ENCODE results near the gene SLC2A9. TPM values are rescaled to one million over a fixed set of nuclear protein-coding genes. Genes with fewer than 3 reads are reported as not detected.

Gene SLC2A9
- total and polyA plus RNA-seq, 2 donors (not counting 3 experiments of a cell fraction or from before 2014, with no cell fraction given), result 1.6 to 1.8 TPM

DNA sequence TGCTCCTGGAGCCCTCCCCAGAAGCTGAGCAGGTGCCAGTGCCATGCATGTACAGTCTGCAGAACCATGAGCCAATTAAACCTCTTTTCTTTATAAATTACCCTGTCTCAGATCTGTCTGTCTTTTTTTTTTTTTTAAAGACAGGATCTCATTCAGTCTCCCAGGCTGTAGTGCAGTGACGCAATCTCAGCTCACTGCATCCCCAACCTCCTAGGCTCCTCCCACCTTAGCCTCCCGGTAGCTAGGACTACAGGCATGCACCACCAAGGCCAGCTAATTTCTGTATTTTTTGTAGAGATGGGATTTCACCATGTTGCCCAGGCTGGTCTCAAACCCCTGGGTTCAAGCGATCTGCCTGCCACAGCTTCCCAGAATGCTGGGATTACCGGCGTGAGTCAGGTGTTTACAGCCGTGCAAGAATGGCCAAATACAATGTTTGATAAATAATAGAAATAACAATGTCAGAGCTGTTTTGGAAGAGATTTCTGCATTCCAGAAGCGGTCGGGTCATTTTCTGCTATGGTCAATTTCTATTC, 68.8 kb downstream of the SLC2A9 start:
- ChIA-PET POLR2A (no interaction called here), CTCF (interaction anchor here (2.9 kb wide), 1 partner anchor 62 kb away, joined by 7 read pairs; no protein-coding TSS in a partner anchor)
- Histone ChIP-seq H3K79me2 (ENCODE audit: control insufficient read depth, insufficient read depth, low read length) (no peaks in the 10 kb centered on the region), H3K9ac (replicated peaks; ENCODE audit: extremely low read depth, insufficient read depth, low read length) (no peak overlapping the region), H4K20me1 (replicated peaks; ENCODE audit: control insufficient read depth, extremely low read depth, insufficient read depth, low read length) (no peaks in the 10 kb centered on the region), H3K36me3 (ENCODE audit: control insufficient read depth in 2 of 2, extremely low read depth in 1 of 2, insufficient read depth in 2 of 2, low read length in 2 of 2) (no peaks in the 10 kb centered on the region), H3K4me2 (ENCODE audit: insufficient read depth, low read length) (no peak overlapping the region), H3K4me1 (ENCODE audit: control insufficient read depth, extremely low read depth, insufficient read depth, low read length) (no peaks in the 10 kb centered on the region), H3K4me3 (replicated peaks in 1 of 3; ENCODE audit: insufficient read depth in 1 of 3, low read depth in 1 of 3, low read length in 3 of 3) (no peak overlapping the region), H3K9me1 (replicated peaks; ENCODE audit: control insufficient read depth, extremely low read depth, insufficient read depth, low read length) (no peaks in the 10 kb centered on the region), H3K27ac (ENCODE audit: insufficient read depth, low read depth, low read length) (no peak overlapping the region), H3K9me3 (replicated peaks; ENCODE audit: control insufficient read depth, insufficient read depth, low read length) (no peaks in the 10 kb centered on the region), H3K27me3 (ENCODE audit: control insufficient read depth in 2 of 2, insufficient read depth in 2 of 2, low read length in 2 of 2) (no peaks in the 10 kb centered on the region), H2AFZ (ENCODE audit: low read depth, low read length) (no peak overlapping the region)
- intact Hi-C loops (cut with micrococcal nuclease) (no loop called here), dilution Hi-C loops (cut with MboI; ENCODE audit: extremely low pct_ligation_motif_present, low sequenced_read_pairs) (no loop called here)
- TF ChIP-seq FOS (IDR thresholded peaks at IDR 0.05; ENCODE audit: borderline replicate concordance, insufficient read depth, low read length), result no peak
- FAIRE-seq (no peak), DNase-seq (ENCODE audit: low read depth, low spot score) (no peak)
- BruUV-seq (replicated peaks), result no TSS peak

- FAIRE-seq (no peak), DNase-seq (ENCODE audit: low read depth, low spot score) (no peak)
- Histone ChIP-seq H3K9ac (replicated peaks; ENCODE audit: extremely low read depth, insufficient read depth, low read length) (no peak overlapping the region), H3K4me2 (ENCODE audit: insufficient read depth, low read length) (no peak overlapping the region), H3K36me3 (ENCODE audit: control insufficient read depth in 2 of 2, extremely low read depth in 1 of 2, insufficient read depth in 2 of 2, low read length in 2 of 2) (no peaks in the 10 kb centered on the region), H3K9me1 (replicated peaks; ENCODE audit: control insufficient read depth, extremely low read depth, insufficient read depth, low read length) (no peaks in the 10 kb centered on the region), H3K4me1 (ENCODE audit: control insufficient read depth, extremely low read depth, insufficient read depth, low read length) (no peaks in the 10 kb centered on the region), H3K79me2 (ENCODE audit: control insufficient read depth, insufficient read depth, low read length) (no peaks in the 10 kb centered on the region), H3K4me3 (replicated peaks in 1 of 3; ENCODE audit: insufficient read depth in 1 of 3, low read depth in 1 of 3, low read length in 3 of 3) (no peak overlapping the region), H3K9me3 (replicated peaks; ENCODE audit: control insufficient read depth, insufficient read depth, low read length) (no peaks in the 10 kb centered on the region), H2AFZ (ENCODE audit: low read depth, low read length) (no peak overlapping the region), H3K27me3 (ENCODE audit: control insufficient read depth in 2 of 2, insufficient read depth in 2 of 2, low read length in 2 of 2) (no peaks in the 10 kb centered on the region), H3K27ac (ENCODE audit: insufficient read depth, low read depth, low read length) (no peak overlapping the region), H4K20me1 (replicated peaks; ENCODE audit: control insufficient read depth, extremely low read depth, insufficient read depth, low read length) (no peaks in the 10 kb centered on the region)
- BruUV-seq (replicated peaks), result no TSS peak
- ChIA-PET POLR2A (no interaction called here), CTCF (interaction anchor here (1.4 kb wide), 1 partner anchor 18 kb away, joined by 3 read pairs; no protein-coding TSS in a partner anchor)
- dilution Hi-C loops (cut with MboI; ENCODE audit: extremely low pct_ligation_motif_present, low sequenced_read_pairs) (no loop called here), intact Hi-C loops (cut with micrococcal nuclease) (no loop called here)
- TF ChIP-seq JUN (IDR thresholded peaks at IDR 0.05; ENCODE audit: borderline replicate concordance, insufficient read depth, insufficient read length, low read depth) (no peak), MAX (IDR thresholded peaks at IDR 0.05; ENCODE audit: insufficient read depth, insufficient read length) (no peak)
- TF ChIP-seq, protein P1, sequence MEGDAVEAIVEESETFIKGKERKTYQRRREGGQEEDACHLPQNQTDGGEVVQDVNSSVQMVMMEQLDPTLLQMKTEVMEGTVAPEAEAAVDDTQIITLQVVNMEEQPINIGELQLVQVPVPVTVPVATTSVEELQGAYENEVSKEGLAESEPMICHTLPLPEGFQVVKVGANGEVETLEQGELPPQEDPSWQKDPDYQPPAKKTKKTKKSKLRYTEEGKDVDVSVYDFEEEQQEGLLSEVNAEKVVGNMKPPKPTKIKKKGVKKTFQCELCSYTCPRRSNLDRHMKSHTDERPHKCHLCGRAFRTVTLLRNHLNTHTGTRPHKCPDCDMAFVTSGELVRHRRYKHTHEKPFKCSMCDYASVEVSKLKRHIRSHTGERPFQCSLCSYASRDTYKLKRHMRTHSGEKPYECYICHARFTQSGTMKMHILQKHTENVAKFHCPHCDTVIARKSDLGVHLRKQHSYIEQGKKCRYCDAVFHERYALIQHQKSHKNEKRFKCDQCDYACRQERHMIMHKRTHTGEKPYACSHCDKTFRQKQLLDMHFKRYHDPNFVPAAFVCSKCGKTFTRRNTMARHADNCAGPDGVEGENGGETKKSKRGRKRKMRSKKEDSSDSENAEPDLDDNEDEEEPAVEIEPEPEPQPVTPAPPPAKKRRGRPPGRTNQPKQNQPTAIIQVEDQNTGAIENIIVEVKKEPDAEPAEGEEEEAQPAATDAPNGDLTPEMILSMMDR (IDR thresholded peaks at IDR 0.05; ENCODE audit: extremely low read depth in 1 of 2, insufficient read depth in 1 of 2, low read depth in 1 of 2, low read length in 2 of 2), result no peak
These were observed 71.7 kb downstream of the SLC2A9 start for GRCh38 chr4:9949573-9949972.
